SW 1271 (cell line): ENCODE measurements around the gene AMZ1.

Source experiments
- DNase-seq, 2 experiments: peaks; one replicate each; lab custom pipeline; 2025; lab: John Stamatoyannopoulos, UW

Gene AMZ1

GRCh38 chr7:2651847-2652735 is 35.9 kb upstream of the AMZ1 start:
- no peak for DNase-seq

DNA sequence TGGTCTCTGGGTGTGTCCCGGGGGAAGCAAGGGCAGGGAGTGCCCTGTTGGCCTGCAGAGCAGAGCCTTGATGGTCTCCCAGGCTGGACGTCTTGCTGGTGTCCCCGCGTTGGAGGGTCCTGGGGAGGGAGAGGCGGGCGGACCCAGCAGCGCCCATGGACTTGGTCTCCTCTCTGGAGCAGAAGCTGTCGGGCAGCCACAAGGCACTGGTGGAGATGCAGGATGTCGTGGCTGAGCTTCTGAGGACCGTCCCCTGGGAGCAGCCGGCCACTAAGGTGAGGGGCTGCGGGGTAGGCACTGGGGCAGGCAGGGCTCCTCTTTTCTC is 35.3 kb upstream of the AMZ1 start:
- DNase-seq: no peak

- DNase-seq: no peak
Observed at GRCh38 chr7:2654059-2654458, 33.9 kb upstream of the AMZ1 start.

DNA sequence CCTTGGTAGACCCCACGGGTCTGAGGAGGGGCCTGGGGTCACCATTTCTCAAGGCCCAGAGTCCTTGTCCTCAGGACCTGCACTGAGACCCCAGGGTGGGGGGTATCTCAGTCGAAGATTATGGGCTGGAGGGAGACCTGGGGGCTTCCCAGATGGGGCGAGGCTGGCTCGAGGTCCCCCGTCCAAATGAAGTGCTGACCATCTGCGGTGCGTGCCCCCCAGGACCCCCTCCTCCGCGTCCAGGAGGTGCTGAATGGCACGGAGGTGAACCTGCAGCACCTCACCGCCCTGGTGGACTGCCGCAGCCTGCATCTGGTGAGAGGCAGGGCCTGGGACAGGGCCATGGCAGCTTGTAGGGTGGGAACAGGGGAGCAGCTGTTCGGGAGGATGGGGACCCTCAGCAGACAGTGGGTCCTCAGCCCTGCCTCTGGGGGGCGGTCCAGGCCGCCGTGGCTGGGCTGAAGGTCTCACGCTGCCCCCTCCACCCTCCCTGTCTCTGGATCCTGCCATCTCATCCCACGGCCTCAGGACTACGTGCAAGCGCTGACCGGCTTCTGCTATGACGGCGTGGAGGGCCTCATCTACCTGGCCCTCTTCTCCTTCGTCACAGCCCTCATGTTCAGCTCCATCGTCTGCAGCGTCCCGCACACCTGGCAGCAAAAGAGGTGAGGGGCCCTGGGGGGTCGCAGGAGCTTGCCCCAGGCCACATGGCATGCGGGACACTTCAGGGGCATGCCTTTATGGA is 32.0 kb upstream of the AMZ1 start:
- DNase-seq: no peak

DNA sequence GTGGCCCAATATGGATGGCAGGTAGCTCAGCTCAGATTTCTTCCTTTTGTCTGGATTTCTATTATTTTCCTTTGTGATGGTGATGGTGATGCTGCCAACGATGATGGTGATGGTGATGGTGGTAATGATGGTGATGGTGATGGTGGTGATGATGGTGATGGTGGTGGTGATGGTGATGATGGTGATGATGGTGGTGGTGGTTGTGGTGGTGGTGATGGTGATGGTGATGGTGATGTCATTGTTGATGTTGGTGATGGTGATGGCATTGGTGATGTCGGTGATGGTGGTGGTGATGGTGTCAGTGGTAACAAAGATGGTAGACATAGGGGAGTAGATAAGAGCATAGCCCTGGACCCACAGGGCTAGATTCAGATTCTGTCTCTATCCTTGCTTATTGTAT is 30.8 kb upstream of the AMZ1 start:
- no peak for DNase-seq

- no peak for DNase-seq
Observed at GRCh38 chr7:2657920-2658671, 29.9 kb upstream of the AMZ1 start.

DNA sequence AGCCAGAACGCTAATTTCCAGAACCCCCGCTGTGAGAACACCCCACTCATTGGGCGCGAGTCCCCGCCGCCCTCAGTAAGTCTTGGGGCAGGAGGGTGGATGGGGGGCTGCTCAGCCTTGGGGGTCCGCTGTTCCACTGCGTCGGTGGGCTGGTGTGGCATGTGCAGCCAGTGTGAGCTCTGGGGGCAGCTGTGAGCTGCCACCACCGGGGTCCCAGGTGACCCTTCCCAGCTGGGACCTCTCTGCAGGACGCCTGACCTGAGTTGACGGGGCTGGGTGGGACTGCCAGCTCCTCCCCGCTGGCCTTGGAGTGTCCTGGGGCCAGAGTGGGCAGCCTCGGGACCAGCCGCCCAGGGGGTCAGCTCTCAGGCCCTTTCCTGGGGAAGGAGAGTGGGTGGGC is 29.1 kb upstream of the AMZ1 start:
- no peak for DNase-seq

DNA sequence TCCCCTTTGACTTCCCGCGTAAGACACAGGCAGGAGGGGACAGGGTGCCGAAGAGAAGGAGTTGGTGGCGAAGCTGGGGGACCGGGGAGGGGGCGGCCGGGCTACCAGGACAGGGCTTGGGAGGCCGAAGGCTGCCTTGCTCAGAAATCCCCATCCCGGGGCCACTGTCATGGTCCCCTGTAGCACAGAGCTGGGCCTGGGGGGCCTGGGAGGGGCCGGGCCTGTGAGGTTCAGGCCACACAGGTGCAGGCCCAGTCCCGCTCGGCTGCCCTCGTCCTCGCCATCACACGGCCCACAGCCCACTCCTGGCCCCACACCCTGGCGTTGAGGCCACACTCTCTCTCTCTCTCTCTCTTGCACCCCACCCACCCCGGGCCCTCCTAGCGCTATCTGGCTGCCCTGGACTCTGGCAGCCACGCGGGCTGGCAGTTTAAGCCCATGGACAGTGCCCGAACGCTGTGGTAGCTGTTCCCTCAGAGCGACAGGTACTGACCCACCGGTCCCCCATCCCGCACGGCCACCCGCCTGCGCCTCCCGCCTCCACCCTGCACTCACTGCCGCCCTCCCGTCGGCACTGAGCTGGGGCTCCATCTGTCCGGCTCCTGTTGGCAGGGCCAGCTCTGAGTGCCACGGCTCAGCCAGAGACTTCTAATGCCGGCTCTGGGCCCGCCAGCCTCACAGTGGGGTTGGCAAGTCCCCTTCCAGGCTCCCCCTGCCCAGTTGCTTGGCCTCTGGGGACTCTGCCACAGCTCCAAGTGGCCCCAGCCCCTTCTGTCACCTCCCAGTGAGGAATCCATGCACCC is 28.2 kb upstream of the AMZ1 start:
- no peak for DNase-seq

- no peak for DNase-seq
Observed at GRCh38 chr7:2660359-2661095, 27.5 kb upstream of the AMZ1 start.

DNA sequence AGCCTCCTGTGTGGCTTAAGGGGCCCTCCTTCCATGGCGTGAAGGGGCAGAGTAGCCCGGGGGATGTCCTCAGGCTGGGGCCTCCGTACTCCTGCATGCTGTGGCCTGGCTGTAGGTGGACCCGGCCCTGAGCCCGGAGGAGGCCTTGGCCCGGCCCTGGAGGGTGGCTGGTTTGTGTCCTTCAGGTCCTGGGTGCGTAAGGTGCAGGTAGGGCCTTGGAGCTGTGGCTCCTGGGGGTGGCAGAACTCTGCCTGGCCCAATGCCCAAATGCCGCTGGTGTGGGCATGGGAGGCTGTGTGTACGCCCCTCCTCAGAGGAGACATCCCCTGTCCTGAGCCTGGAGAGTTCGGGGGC is 26.9 kb upstream of the AMZ1 start:
- no peak for DNase-seq

GRCh38 chr7:2661602-2662272 is 26.3 kb upstream of the AMZ1 start:
- no peak for DNase-seq

DNA sequence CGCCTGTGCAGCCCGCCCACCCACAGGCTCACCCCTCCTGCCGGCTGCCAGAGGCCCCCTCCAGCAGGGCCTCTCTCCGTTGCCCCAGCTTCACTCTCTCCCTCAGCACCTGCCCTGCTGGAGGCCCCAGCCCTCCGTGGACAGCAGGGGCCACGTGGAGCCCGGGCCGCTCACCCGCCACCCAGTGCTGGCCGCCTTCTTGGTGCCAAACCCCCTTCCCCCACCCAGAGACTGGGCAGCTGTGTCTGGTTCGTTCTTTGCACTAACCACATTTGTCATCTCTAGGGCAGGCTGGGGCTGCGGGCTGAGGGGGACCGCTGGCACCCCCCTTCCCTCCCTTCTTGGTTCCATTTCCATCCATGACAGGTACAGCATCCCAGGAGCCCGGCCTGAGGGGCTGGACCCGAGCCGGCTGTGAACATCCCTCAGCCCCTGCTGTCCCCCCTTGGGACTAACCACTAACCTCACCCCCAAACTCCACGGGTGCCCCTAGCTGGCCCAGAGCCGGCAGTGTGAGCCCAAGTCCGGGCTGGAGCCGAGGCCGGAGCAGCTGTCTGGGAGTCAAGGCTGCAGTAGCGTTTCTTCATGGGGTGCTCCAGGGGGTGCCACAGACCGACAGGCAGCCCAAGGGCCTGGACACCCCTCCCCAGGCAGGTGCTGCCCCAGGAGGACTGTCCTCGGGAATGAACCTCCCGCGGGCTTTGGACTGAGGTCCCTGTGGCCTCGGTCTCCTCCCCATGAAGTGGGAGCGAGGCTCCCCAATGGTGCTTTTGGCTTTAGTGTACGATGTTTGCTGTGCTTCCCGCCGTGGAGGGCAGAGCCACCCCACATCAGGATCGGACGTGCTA is 25.5 kb upstream of the AMZ1 start:
- DNase-seq: no peak

- no peak for DNase-seq
Observed at GRCh38 chr7:2663121-2663886, 24.7 kb upstream of the AMZ1 start.

DNA sequence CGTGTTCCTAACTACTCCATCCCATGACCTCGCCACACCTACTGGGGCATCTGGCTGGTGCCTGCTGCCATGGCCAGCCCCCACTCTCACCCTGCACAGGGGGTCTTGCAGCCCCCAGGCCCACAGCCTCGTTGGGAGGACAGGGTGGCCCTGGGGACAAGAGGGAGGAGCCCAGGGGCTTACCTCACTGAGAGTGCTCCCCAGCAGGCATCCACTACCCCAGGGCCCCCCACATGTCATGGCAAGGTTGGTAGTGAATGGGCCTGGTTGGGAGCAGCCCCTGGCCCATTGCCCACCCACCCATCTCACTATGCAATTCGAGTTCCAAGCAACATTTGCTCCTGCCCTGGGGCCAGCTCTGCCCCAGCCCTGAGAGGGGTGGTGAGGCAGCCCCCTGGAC is 24.0 kb upstream of the AMZ1 start:
- no peak for DNase-seq

DNA sequence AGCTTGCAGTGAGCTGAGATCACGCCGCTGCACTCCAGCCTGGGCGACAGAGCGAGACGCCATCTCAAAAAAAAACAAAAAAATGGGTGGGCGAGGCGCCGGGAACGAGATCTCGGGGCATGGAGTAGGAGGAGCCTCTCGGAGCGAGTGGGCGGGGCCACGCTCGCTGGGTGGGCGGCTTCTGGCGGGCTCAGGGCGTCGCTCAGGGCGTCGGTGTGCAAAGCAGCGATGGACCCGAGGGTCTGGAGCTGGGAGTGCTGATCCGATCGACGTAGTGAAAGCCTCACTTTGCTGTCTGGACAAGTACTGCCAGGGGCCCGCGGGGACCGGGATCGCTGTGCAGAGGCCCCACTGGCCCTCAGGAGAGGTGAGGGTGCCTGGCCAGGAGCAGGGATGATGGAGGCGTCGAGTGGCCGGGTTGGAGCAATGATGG is 22.6 kb upstream of the AMZ1 start:
- DNase-seq: no peak

GRCh38 chr7:2666155-2666554 is 21.8 kb upstream of the AMZ1 start:
- no peak for DNase-seq

DNA sequence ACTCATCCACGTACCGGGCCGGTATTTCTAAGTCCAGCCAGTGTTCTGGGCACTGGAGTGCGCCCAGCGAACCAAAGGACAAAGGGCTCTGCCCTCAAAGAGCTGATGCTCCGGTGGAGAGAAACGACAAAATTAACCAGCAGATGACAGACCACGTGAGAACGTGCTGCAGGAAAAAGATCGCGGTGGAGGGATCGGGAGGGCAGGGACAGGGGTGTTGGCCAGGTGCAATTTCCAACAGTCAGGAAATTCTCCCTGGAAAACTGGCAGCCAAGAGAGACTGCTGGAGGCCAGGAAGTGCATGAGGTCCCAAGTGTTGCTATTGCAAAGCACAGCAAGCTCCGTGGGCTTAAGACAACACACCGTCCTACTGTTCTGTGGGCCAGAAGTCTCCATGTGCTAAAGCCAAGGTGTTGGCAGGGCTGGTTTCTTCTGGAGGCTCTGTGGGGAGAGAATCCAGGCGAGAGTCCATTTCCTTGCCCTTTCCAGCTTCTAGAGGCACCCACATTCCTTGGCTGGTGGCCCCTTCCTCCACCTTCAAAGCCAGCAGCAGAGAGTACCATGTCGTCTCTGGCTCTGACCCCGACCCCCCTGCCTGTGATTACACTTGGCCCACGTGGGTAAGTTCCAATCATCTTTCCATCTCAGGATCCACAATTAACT is 21.3 kb upstream of the AMZ1 start:
- DNase-seq: no peak

GRCh38 chr7:2667843-2668242 is 20.2 kb upstream of the AMZ1 start:
- no peak for DNase-seq

GRCh38 chr7:2668401-2668800 is 19.6 kb upstream of the AMZ1 start:
- DNase-seq: no peak
